HG03432 (cell line): Measurements from ENCODE around the gene GAPVD1.

Experiments
- ATAC-seq: cut with Tn5 transposase; IDR thresholded peaks from one replicate; pipeline ENCODE4 v1.9.1; 2021; ENCODE audit warnings: mild to moderate bottlenecking, moderate library complexity; ENCODE audit not compliant: unreplicated experiment

GAPVD1 gene

DNA sequence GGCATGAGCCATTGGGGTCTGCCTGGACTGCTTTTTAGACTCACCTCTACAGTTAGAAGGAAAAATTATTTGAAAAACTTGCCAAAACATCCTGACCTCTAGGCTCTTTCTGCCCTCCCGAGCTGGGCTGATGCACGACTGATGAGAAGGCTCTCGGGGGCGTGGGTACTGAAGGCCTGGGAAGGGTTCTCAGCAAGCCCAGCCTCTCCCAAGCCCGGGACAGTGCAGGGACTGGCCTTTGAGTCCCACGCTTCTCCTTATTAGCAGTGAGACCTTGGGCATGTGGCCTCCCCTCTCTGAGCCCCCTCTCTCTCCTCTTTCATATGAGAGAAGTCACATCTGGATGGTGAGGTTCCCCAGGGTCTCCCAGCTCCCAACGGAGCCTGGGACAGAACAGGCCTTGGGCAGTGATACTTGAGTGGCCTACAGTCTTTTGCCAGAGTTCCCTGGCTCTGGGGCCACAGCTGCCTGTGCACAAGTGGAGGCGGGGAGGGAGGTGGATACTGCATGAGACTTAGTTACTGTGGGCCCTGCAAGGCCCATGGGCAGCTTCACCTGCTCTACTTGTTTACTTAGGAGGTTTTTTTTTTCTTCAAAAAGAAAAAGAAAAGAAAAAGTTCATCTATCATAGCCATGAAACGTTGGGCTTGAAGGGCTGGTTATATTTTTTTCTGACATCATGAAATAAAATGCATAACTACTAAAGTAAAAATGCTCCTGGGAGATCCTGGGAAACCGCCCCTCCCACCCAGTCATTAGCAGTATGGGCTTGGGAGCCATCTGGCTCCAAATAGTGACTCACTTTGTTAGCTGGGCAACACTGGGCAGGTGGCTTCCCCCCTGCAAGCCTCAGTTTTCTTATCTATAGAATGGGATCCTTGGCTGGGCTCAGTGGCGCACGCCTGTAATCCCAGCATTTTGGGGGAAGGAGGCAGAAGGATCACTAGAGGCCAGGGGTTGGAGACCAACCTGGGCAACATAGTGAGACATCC is 139.4 kb downstream of the GAPVD1 start:
- no peak for ATAC-seq

DNA sequence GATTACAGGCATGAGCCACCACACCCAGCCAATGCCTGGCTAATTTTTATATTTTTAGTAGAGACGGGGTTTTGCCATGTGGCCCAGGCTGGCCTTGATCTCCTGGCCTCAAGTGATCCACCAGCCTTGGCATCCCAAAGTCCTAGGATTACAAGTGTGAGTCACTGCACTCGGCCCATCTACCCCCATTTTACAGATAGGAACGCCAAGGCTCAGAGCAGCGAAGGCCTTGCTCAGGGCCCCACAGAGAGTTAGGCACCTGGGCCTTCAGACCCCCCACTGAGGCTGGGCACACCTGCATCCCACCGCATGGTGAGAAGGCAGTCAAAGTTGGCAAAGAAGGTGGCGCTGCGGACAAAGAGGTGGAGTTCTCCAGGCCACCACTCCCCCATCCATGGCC is 143.1 kb downstream of the GAPVD1 start:
- no peak for ATAC-seq

- ATAC-seq = no peak
These were observed 144.5 kb downstream of the GAPVD1 start for GRCh38 chr9:125405938-125406809.

GRCh38 chr9:125406810-125407087 is 145.1 kb downstream of the GAPVD1 start:
- no peak for ATAC-seq

DNA sequence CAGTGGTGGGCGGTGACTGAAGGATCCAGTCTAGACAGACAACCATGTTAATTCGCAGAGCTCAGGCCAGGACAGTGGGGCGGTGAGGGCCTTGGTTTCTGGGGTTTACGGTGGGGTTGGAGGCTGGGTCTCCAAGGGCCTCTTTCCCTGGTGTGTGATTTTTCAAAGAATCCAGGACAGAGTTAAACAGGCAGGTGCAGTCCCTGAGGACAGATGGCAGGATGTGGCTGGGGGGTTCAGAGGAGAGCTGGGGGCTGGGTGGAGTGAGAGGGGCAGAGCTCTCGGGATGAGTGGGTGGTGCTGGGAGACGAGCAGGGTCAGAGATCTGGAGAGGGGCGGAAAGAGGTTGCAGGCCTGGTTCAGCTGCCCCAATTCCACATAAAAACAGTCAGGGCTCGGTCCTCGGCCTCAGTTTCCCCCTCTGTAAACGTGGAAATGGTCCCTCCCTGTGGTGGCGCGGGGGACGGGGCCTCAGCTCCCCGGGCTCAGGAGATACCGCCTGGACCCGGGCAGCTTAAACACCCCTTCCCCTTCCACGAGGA is 145.9 kb downstream of the GAPVD1 start:
- no peak for ATAC-seq

DNA sequence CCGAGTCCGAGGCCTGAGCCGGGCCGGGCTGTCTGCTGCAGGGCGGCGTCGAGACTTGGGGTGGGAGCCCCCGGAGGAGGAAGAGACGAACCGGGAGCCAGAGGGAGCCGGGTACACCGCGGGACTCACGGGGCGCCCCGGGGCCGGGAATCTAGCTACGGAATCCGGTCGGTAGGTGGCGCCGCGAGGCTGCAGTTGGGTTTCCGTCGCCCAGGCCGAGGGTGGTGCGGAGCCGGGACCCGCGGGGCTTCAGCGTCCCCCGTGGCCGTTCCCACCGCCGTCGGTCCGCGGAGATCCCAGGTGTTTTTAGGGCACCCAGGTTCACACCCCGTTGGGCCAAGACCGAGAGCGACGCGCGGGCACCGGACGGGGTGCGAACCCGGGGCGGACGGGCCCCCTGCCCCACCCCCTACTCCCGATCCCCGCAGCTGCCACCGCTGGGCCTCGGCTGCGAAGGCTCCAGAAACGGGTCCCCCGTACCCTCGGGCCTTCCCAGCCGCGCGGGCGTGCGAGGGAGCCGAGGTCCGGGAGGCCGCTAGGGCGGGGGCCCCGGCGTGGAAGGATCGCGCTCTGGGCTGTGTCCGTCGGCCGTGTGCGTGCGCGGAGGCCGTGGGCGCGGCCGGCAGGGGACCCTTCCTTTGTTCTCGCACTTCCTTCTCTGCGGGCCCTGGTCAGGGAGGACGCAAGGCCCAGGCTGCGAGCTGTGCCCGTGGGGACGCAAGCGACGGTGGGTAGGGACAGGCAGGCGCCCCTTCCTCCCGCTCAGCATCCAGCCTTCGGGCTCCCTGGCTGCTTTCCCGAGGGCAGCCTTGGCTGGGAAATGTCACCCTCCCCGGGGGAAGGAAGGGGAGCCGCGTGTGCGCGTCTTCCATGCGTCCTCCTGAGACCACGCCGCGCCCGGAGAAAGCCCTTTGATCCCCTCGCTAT is 146.6 kb downstream of the GAPVD1 start:
- ATAC-seq = peak; percentile 73

DNA sequence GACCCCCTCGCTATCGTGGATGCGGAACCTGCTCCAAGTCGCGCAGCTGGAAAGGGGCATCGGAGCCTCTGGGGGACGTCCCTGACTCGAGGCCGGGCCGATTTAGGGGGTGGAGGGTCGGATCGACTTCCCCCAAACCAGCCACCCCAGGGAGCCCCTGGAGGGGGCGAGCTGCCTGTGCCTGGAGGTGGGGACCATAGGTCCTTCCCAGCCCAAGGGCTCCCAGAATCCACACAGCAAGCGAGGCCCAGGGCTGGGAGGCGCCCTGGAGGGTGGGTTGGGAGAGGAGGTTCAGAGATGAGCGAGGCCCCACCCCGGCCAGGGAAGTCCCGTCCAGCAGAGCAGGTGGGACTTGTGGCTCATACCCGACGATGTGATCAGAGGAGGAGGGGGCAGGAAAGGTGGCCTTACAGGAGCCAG is 147.6 kb downstream of the GAPVD1 start:
- no peak for ATAC-seq

DNA sequence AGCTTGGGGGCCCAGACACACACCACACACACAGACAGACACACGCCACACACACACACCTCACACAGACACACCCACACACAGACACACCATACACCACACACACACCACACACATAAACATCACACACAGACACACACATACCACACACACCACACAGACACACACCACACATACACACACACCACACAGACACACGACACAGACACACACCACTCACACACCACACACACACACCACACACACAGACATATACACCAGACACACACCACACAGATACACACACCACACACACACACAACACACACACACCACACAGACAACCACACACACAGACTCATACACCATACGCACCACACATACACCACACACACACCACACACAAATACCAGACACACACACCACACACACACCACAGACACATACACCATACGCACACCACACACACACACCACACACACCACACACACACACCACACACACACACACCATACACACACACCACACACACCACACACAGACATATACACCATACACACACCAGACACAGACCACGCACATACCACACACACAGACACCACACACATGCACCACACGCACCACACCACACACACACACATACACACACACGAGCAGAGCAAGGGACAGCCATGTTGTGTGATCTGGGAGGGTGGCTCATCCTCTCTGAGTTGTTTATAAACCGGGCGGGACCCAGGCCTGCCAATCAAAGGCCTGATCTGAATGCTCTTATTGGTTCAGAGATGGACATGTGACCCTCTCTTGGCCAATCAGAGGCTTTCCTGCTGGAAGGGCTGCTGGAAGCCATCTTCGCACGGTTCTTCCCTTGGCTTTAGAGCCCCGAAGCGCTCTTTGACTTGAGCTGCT is 148.3 kb downstream of the GAPVD1 start:
- ATAC-seq = no peak

GRCh38 chr9:125410522-125410894 is 148.9 kb downstream of the GAPVD1 start:
- no peak for ATAC-seq

- no peak for ATAC-seq
These were observed 149.6 kb downstream of the GAPVD1 start for GRCh38 chr9:125411171-125411756.

- no peak for ATAC-seq
These were observed 150.5 kb downstream of the GAPVD1 start for GRCh38 chr9:125412166-125412565.

GRCh38 chr9:125413579-125413978 is 152.0 kb downstream of the GAPVD1 start:
- no peak for ATAC-seq

DNA sequence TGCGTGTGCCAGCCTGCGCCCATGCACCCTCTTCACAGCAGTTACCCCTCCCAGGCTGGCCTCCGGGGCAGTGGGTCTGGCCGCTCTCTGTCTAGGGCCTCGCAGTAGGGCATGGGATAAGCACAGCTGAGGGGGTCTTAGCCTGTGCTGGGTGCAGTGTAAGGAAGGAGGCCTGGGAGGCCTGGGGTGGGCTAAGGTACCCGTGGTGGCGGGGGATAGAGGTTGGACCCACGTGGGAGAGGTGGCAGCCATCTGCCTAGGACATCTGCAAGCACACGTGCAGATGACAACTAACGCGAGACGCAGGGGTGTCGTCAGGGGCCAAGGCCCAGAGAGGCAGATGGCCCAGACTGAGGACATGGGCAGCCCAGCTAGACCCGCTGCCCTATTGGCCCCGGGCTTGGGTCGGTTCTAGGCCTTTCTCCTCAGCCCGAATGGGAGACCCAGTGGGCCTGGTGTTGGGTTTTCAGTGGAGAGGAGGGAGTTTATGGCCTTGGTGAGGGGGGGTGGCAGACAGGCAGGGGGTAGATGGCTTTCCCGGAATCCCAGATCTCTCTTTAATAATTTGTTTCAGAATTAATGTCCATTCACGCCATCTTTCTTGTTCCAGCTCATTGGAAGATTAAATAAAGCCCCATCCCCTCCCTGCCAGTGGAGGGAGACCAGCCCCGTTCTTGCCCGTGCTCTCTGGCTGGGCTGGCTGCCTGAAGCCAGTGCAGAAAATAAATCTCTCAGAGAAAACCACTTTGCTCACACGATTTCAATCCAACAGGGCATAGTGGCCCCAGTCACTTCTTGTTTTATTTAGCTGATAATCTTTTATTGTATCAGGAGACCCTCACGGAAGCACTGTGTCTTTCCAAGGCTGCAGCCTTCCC is 154.2 kb downstream of the GAPVD1 start:
- ATAC-seq = no peak

- ATAC-seq = no peak
These were observed 154.9 kb downstream of the GAPVD1 start for GRCh38 chr9:125416517-125416916.
